ENCODE data around the gene PPP1R12B.
"Not testable (repeated sequence)": the region's sequence is repeated elsewhere in the genome, so short reads cannot be mapped to it uniquely, and the experiment has no call there.

Gene PPP1R12B

DNA sequence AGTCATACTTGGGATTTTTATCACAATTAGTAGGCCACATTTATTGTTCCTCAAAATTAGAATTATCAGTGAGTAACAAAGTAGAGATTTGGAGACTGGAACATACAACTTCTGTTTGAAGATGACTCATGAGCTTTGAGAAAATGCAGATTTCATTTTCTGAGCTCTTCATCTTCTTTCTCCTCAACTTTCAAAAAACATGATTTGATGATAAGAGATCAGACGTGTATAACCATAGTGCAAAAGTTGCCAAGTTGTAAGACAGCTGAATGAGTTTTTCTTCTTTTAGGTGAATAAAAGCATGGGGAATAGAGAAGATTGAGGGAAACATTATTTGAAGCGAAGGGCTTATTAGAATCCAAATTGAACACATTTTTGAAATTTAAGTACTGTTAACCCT is 58.4 kb downstream of the PPP1R12B start:
- DNase-seq = not testable (repeated sequence)

- not testable (repeated sequence) for DNase-seq
These were observed 58.9 kb downstream of the PPP1R12B start for GRCh38 chr1:202407378-202407777.

DNA sequence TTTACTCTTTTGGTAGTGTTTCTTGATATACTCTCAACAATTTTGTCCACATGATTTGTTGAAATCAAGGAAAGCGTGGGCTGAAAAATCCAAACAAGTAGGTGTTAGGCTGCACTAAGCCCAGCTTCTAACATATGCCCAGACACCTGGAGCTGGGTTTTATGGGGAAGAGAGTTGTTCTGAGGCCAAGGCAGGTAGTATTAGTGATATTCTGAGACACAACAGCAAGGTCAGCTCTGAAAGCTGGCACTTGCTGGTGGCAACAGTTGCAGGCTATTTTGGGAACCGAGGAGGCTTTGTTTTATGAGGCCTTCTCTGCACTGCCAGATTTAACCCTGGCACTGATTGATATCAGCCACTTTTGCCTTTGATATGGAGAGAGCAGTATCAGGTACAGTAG is 61.8 kb downstream of the PPP1R12B start:
- peak; percentile 51 to 94 for DNase-seq

- not testable (repeated sequence) for DNase-seq
These were observed 62.4 kb downstream of the PPP1R12B start for GRCh38 chr1:202410854-202411357.

DNA sequence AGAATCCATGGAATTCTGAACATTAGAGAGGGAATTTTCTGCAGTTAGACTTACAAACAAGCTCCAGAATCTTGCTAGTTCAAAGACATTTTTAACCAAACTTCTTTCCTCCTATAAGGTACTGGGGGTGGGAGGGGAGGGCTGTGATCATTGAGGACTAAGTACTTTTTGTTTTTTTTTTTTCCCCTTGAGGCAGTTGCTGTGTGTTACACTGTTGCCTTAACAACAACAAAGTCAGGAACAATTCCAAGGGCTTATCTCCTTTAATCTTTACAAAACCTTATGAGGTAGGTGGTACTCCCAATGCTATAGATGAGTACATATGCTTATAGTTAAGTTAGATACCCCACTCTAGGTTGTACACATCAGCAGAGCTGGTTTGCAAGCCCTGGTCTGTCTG is 62.9 kb downstream of the PPP1R12B start:
- no peak for DNase-seq

DNA sequence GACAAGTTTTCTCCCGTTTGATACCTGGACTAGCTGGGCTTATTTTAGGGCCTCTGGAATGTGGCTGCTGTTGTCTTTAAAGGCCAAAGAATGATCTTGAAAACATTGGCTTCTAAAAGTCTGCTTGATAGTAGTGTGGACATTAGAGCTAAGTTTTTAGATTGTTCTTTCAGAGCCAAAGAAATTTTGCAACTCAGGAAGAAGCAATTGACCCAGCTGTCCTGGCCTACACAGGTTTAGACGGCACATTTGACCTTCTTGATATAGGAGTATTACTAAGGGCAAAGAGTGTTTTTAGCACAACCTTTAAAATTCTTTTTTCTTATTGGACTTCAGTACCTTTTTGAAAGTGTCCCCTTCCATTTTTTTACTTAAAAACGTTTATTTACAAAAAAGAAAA is 63.9 kb downstream of the PPP1R12B start:
- not testable (repeated sequence) for DNase-seq

DNA sequence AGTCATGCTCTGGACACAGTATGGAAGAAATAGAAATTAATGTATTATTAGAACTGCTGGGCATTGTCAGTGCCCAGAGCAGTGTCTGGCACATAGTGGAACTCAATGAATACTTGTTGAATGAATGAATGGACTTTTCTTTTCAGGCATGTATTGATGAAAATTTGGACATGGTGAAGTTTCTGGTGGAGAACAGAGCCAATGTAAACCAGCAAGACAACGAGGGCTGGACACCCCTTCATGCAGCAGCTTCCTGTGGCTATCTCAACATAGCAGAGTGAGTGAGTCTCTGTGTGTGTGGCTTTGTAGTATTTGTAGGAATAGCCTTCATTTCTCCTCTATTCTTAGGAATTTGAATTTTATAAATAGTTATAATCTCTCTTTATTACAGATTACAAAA is 68.1 kb downstream of the PPP1R12B start:
- DNase-seq = no peak

GRCh38 chr1:202417141-202417540 is 68.6 kb downstream of the PPP1R12B start:
- not testable (repeated sequence) for DNase-seq

- not testable (repeated sequence) for DNase-seq
These were observed 69.3 kb downstream of the PPP1R12B start for GRCh38 chr1:202417762-202418201.

- DNase-seq = not testable (repeated sequence)
These were observed 71.2 kb downstream of the PPP1R12B start for GRCh38 chr1:202419731-202420130.

- not testable (repeated sequence) for DNase-seq
These were observed 72.1 kb downstream of the PPP1R12B start for GRCh38 chr1:202420422-202421094.

- DNase-seq = not testable (repeated sequence)
These were observed 74.2 kb downstream of the PPP1R12B start for GRCh38 chr1:202422709-202423108.

- DNase-seq = not testable (repeated sequence)
These were observed 75.8 kb downstream of the PPP1R12B start for GRCh38 chr1:202424260-202424659.

DNA sequence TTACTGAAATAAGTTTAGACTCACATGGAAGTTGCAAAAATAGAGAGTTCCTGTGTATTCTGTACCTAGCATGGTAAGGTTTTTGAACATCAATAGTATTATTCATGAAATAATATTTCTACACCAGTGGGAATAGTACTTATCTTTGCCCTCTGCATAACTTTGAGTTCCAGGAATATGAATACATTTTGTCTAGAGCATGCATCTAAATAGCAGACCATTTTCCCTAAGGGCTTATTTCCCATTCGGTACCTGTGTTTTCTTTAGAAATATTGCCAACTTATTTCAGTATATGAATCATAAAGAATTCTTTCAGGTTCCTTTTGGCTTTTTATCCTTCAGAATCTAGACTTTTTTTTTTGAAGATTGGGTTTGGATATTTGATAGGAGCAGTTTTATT is 81.6 kb downstream of the PPP1R12B start:
- DNase-seq = not testable (repeated sequence)

DNA sequence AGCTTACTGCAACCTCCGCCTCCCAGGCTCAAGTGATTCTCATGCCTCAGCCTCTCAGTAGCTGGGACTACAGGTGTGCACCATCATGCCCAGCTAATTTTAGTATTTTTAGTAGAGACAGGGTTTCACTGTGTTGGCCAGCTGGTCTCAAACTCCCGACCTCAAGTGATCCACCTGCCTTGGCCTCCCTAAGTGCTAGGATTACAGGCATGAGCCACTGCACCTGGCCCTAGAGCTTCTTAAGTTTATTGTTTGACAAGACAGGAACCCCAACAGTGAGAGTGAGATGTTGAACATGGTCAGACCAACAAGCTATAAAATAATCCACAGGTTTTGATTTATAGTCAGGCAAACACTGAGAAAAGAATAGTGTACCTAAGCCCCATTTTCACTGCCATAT is 83.8 kb downstream of the PPP1R12B start:
- not testable (repeated sequence) for DNase-seq

DNA sequence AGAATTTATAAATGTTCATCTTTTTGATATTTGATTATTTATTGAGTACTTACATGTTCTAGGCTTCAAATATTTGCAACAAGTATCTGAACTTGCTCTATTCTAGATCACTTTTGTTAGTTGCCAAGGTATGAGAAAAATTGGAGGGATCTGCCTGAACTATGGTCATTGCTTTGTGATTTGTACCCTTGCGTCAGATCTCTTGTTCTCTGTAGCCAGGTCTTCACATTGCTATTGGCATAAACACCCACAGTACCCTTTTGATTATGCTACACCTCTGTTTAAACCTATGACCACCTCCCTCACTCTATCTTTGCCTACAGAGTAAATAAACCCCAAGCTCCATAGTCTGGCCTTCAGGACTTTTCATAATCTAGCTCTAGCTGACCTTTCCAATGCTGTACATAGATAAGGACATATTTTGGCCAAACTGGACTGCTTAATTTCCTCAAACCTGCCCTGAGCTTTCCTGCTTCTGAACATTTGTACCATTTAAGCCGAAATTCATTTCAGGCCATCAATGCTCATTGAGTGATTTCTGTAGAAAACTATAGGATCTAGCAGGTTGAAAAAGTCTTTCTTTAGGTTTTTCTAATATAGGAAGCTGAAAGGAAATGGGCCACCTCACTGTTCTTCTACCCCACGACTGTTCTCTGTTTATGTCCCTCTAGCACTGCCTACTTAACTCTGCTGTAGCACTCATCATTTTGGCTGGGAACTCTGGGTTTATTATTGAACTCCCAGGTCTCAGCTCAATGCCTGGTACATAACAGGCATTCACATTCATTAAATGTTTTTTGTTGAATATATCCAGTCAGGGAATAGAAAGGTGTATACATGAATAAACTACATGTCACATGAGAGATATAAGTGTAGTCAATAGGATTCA is 84.9 kb downstream of the PPP1R12B start:
- no peak for DNase-seq

DNA sequence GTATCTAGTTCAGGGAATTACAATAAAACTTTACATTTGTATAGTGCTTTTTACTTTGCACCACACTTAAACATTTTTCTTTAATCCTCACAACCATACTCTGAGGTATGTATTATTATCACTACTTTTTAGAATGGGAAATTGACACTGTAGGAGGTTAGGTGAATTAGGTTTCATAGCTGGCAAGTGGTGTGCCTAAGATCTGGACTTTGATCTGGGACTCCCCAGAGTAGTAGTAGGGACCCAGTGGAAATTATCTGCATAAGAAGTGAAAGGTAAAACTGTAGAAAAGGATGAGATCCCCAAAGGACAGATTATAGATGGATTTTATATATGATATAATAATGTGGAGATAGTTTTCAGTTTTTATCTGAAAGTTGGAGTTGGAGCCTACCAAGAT is 85.6 kb downstream of the PPP1R12B start:
- no peak for DNase-seq

DNA sequence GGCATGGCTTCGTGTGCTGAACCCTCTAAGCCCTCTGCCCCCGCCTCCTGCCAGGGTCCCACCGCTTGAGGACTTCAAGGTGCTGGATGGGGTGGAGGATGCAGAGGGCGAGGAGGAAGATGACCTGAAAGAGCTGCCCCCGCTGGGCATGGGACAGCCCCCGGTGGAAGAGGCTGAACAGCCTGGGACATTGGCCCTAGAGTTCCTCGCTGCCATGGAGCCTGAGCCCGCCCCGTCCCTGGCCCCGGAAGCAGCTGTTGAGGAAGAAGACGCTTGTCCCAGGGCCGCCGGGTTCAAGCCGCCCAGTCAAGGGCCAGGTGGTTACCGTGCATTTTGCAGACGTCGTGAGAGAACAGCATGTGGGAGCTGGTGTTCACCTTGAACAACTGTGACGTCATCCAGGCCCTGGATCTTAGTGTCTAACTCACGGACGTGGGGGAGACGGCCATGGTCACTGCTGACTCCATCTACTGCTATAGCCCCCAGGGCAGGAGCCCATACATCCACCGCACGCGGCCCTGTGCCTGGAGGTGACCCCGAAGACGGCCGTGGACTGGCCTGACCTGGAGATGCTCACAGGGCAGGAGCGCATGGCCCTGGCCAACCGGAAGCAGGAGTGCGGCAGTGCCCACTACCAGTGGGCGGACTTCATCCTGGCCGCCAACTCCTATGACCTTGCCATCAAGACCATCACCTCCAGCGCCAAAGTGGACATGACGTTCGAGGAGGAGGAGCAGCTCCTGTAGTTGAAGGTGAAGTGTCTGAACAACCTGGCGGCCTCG is 90.1 kb downstream of the PPP1R12B start:
- DNase-seq = no peak

DNA sequence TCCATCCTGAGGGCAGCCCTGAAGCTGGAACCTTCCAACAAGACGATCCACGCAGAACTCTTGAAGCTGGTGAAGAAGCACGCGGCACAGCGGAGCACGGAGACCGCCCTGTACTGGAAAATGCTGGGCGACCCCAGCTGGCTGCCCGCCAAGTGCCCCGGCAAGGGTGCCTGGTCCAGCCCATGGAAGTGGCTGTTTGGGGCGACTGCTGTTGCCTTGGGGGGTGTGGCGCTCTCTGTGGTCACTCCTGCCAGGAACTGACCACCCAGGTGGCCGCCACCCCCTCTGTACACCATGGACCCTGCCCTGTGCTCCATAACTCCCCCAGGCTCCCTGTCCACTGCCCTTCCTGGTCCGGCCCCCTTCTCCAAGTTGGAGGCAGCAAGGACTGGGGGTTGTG is 90.8 kb downstream of the PPP1R12B start:
- DNase-seq = no peak

DNA sequence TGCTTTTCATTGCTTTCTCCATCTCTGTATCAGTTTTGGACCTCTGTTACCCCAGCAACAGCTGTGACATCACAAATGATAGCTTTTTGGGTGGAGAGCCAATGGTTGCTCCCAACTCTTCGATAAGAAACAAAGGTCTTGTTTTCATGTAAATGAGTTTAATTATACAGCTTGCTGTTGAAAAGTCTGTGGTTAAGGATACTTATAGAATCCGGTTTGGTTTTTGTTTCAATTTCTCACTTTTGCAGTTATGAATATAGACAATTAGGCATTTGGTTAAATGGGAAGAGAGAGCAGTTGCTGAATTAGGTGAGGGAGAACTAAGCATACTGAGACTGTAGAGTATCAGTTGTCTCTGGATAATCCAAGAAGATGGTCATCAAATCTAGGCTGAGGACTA is 99.6 kb downstream of the PPP1R12B start:
- DNase-seq = not testable (repeated sequence)

GRCh38 chr1:202451641-202452040 is 103.1 kb downstream of the PPP1R12B start:
- not testable (repeated sequence) for DNase-seq

- no peak for DNase-seq
These were observed 104.0 kb downstream of the PPP1R12B start for GRCh38 chr1:202452508-202452907.

Data from cerebellar nuclear complex (tissue), 1 donor.